ENCODE measurements around the gene ERG. TPM values are rescaled to one million over a fixed set of nuclear protein-coding genes. Genes with fewer than 3 reads are reported as not detected.
A peak's percentile ranks its signal among the peaks of the same experiment; 100 is the strongest.

ERG gene
- total and polyA plus RNA-seq, 12 donors: 4.0 to 16.3 (median 11.2) TPM

GRCh38 chr21:38475519-38475918 lies 22.8 kb downstream of the ERG start:
- intact Hi-C loops (cut with DNase I): no loop called here
- no peak for DNase-seq
- peaks cover 10% of the 10 kb centered on the region for H3K27me3 ChIP-seq
- no peak overlapping the region for H3K4me3 ChIP-seq
- TF ChIP-seq POLR2A (IDR thresholded peaks at IDR 0.05) (no peak), CTCF (IDR thresholded peaks at IDR 0.05) (no peak)
- no peaks in the 10 kb centered on the region for H3K4me1 ChIP-seq (replicated peaks in 1 of 2)
- H3K36me3 ChIP-seq (replicated peaks in 1 of 2): no peaks in the 10 kb centered on the region
- 62 to 69% (median 68%) methylated on average over 6 of the region's 6 CpGs for WGBS, 4 donors
- no peaks in the 10 kb centered on the region for H3K9me3 ChIP-seq (replicated peaks in 1 of 3)
- no peak overlapping the region for H3K27ac ChIP-seq

GRCh38 chr21:38474796-38475195 lies 23.5 kb downstream of the ERG start:
- no peaks in the 10 kb centered on the region for H3K36me3 ChIP-seq (replicated peaks in 1 of 2)
- TF ChIP-seq CTCF (IDR thresholded peaks at IDR 0.05): no peak
- no peak for TF ChIP-seq POLR2A (IDR thresholded peaks at IDR 0.05)
- intact Hi-C loops (cut with DNase I): no loop called here
- no peak for DNase-seq
- no peak overlapping the region for H3K27ac ChIP-seq
- H3K27me3 ChIP-seq: peaks cover 10% of the 10 kb centered on the region
- WGBS, 4 donors: 85 to 90% (median 89%) methylated on average over 8 of the region's 8 CpGs
- no peaks in the 10 kb centered on the region for H3K9me3 ChIP-seq (replicated peaks in 1 of 3)
- H3K4me3 ChIP-seq: no peak overlapping the region
- no peaks in the 10 kb centered on the region for H3K4me1 ChIP-seq (replicated peaks in 1 of 2)

- H3K27me3 ChIP-seq: peaks cover 10% of the 10 kb centered on the region
- no peaks in the 10 kb centered on the region for H3K36me3 ChIP-seq (replicated peaks in 1 of 2)
- peak in 2 of 7 donors; percentile 15 to 54 for DNase-seq
- intact Hi-C loops (cut with DNase I): no loop called here
- H3K4me3 ChIP-seq: no peak overlapping the region
- no peaks in the 10 kb centered on the region for H3K4me1 ChIP-seq (replicated peaks in 1 of 2)
- TF ChIP-seq CTCF (IDR thresholded peaks at IDR 0.05) (no peak), POLR2A (IDR thresholded peaks at IDR 0.05) (no peak)
- WGBS, 4 donors: 61 to 75% (median 70%) methylated on average over 6 to 7 of the region's 7 CpGs
- peak overlapping the region in 1 of 5 donors; percentile 20 for H3K27ac ChIP-seq
- no peaks in the 10 kb centered on the region for H3K9me3 ChIP-seq (replicated peaks in 1 of 3)
These were observed 24.2 kb downstream of the ERG start for GRCh38 chr21:38474124-38474523.

- Histone ChIP-seq H3K36me3 (replicated peaks in 1 of 2) (no peaks in the 10 kb centered on the region), H3K4me1 (replicated peaks in 1 of 2) (no peaks in the 10 kb centered on the region), H3K4me3 (no peak overlapping the region), H3K27me3 (peaks cover 10% of the 10 kb centered on the region), H3K27ac (no peak overlapping the region), H3K9me3 (replicated peaks in 1 of 3) (no peaks in the 10 kb centered on the region)
- TF ChIP-seq POLR2A (IDR thresholded peaks at IDR 0.05): no peak
- no peak for TF ChIP-seq CTCF (IDR thresholded peaks at IDR 0.05)
- intact Hi-C loops (cut with DNase I): no loop called here
- 48 to 60% (median 57%) methylated on average over 19 to 23 of the region's 23 CpGs for WGBS, 4 donors
- no peak for DNase-seq
These were observed 25.7 kb downstream of the ERG start for GRCh38 chr21:38472412-38473108.

Measured in adrenal gland (tissue), 12 donors.